Keratinocyte (primary cell): ENCODE results near the gene C10orf120. TPM values are rescaled to one million over a fixed set of nuclear protein-coding genes. Genes with fewer than 3 reads are reported as not detected.

ENCODE experiments used
- DNase-seq: peaks from one replicate; pipeline ENCODE4 v3.0.0-alpha.2; 2011; ENCODE audit warnings: low read depth, missing footprints, low spot score
- FAIRE-seq: peaks from 2 replicates; lab custom pipeline; 2011; peaks lifted over from hg19 to GRCh38; lab: Jason Lieb, UNC
- H2AFZ ChIP-seq: 2 replicates; pipeline ENCODE4 v1.6.0; 2012; ENCODE audit warnings: low read length, control low read depth, inconsistent platforms; ENCODE audit not compliant: control insufficient read depth
- H3K27ac ChIP-seq: 2 replicates; pipeline ENCODE4 v1.5.1; 2011; ENCODE audit warnings: low read length; ENCODE audit not compliant: control insufficient read depth, insufficient read depth
- H3K27me3 ChIP-seq: 3 replicates; pipeline ENCODE4 v1.6.0; 2011; ENCODE audit warnings: low read length; ENCODE audit not compliant: control insufficient read depth, insufficient read depth; ENCODE audit errors: extremely low read depth
- H3K36me3 ChIP-seq, 2 experiments: 2 replicates in 1 of 2; 3 replicates in 1 of 2; pipeline ENCODE4 v1.5.1; 2011; ENCODE audit warnings: low read length in 2 of 2, mild to moderate bottlenecking in 1 of 2; ENCODE audit not compliant: control insufficient read depth in 2 of 2, insufficient read depth in 2 of 2; ENCODE audit errors: extremely low read depth in 1 of 2
- H3K4me1 ChIP-seq: 3 replicates; pipeline ENCODE4 v1.5.1; 2011; ENCODE audit warnings: low read length; ENCODE audit not compliant: control insufficient read depth, insufficient read depth; ENCODE audit errors: extremely low read depth
- H3K4me2 ChIP-seq: 3 replicates; pipeline ENCODE4 v1.6.0; 2011; ENCODE audit warnings: low read depth, low read length; ENCODE audit not compliant: control insufficient read depth, insufficient read depth; ENCODE audit errors: extremely low read depth
- H3K4me3 ChIP-seq, 3 experiments: fragments of 200-600 bp in 1 of 3; sonication (generic) in 1 of 3; 2 replicates in 2 of 3; 3 replicates in 1 of 3; pipeline ENCODE4 v1.5.1; 2011 to 2016; ENCODE audit warnings: low read length in 3 of 3, mild to moderate bottlenecking in 3 of 3, control low read depth in 2 of 3, inconsistent platforms in 1 of 3, low read depth in 1 of 3, mixed read lengths in 1 of 3, mixed run types in 1 of 3, moderate library complexity in 1 of 3; ENCODE audit not compliant: control insufficient read depth in 2 of 3, insufficient read depth in 2 of 3; ENCODE audit errors: extremely low read depth in 1 of 3
- H3K79me2 ChIP-seq: 2 replicates; pipeline ENCODE4 v1.6.0; 2012; ENCODE audit warnings: low read length; ENCODE audit not compliant: control insufficient read depth, insufficient read depth
- H3K9ac ChIP-seq: 3 replicates; pipeline ENCODE4 v1.6.0; 2011; ENCODE audit warnings: low read length; ENCODE audit not compliant: control insufficient read depth, insufficient read depth; ENCODE audit errors: extremely low read depth
- H3K9me1 ChIP-seq: 3 replicates; pipeline ENCODE4 v1.6.0; 2011; ENCODE audit warnings: low read length; ENCODE audit not compliant: control insufficient read depth, insufficient read depth; ENCODE audit errors: extremely low read depth
- H3K9me3 ChIP-seq: 2 replicates; pipeline ENCODE4 v1.5.1; 2012; ENCODE audit warnings: low read depth, low read length; ENCODE audit not compliant: control insufficient read depth
- H4K20me1 ChIP-seq: 3 replicates; pipeline ENCODE4 v1.6.0; 2011; ENCODE audit warnings: low read length; ENCODE audit not compliant: control insufficient read depth, insufficient read depth; ENCODE audit errors: extremely low read depth
- CTCF ChIP-seq, 3 experiments: IDR thresholded peaks in 1 of 3; conservative IDR thresholded peaks in 1 of 3; optimal IDR thresholded peaks in 1 of 3; 2 replicates in 2 of 3; 3 replicates in 1 of 3; pipeline versions ENCODE3 to v1.5.1; 2011; ENCODE audit warnings: low read length in 3 of 3, mild to moderate bottlenecking in 3 of 3, moderate library complexity in 2 of 3, control low read depth in 1 of 3, inconsistent platforms in 1 of 3; ENCODE audit not compliant: insufficient read depth in 2 of 3; ENCODE audit errors: extremely low read depth in 1 of 3
- EZH2 ChIP-seq: IDR thresholded peaks from one replicate; pipeline ENCODE4 v1.6.1; 2012; ENCODE audit warnings: inconsistent platforms, mild to moderate bottlenecking, low read length, moderate library complexity
- dilution Hi-C: fragments of 300-500 bp; cut with MboI; formaldehyde crosslinking; loops from one replicate; pipeline ENCODE4 v1.7.0; 2020; ENCODE audit warnings: low sequenced_read_pairs; ENCODE audit not compliant: extremely low pct_ligation_motif_present
- polyA plus RNA-seq, 5 experiments: library from polyadenylated mRNA; depleted of rRNA in 3 of 5; stranded (reverse) in 3 of 5; stranded (forward) in 1 of 5; unstranded in 1 of 5; fragments of >200 nt; gene quantifications; 1 replicate in 1 of 5; 2 replicates in 3 of 5; 3 replicates in 1 of 5; pipeline versions ENCODE4 v1.2.1 to v1.2.3, GENCODE V29; 2011 to 2012; ENCODE audit warnings: missing spikeins in 2 of 5, low read depth in 1 of 5, low replicate concordance in 1 of 5

C10orf120 gene
- polyA plus RNA-seq, 1 donor (not counting 4 experiments of a cell fraction or from before 2014, with no cell fraction given) = not detected

GRCh38 chr10:122678266-122678665, 21.4 kb downstream of the C10orf120 start:
- H3K27ac ChIP-seq = no peak overlapping the region
- TF ChIP-seq CTCF (optimal IDR thresholded peaks at IDR 0.05 in 1 of 3, IDR thresholded peaks at IDR 0.05 in 1 of 3, conservative IDR thresholded peaks at IDR 0.05 in 1 of 3; ENCODE audit: extremely low read depth in 1 of 3, insufficient read depth in 2 of 3, low read length in 3 of 3) (no peak), EZH2 (no peak)
- dilution Hi-C loops = no loop called here
- H4K20me1 ChIP-seq = no peaks in the 10 kb centered on the region
- DNase-seq (no peak), FAIRE-seq (no peak)
- no peaks in the 10 kb centered on the region for H3K4me1 ChIP-seq
- H3K27me3 ChIP-seq = peaks cover 4% of the 10 kb centered on the region
- no peaks in the 10 kb centered on the region for H3K36me3 ChIP-seq
- no peaks in the 10 kb centered on the region for H3K9me3 ChIP-seq
- no peak overlapping the region for H2AFZ ChIP-seq
- H3K9me1 ChIP-seq = no peaks in the 10 kb centered on the region
- H3K4me2 ChIP-seq = no peak overlapping the region
- no peak overlapping the region for H3K4me3 ChIP-seq
- no peak overlapping the region for H3K9ac ChIP-seq
- no peaks in the 10 kb centered on the region for H3K79me2 ChIP-seq

- H3K79me2 ChIP-seq = no peaks in the 10 kb centered on the region
- H3K4me1 ChIP-seq = no peaks in the 10 kb centered on the region
- no peak overlapping the region for H3K4me3 ChIP-seq
- no peaks in the 10 kb centered on the region for H3K9me3 ChIP-seq
- no peak overlapping the region for H2AFZ ChIP-seq
- FAIRE-seq = no peak
- dilution Hi-C loops = no loop called here
- H3K36me3 ChIP-seq = no peaks in the 10 kb centered on the region
- no peak for TF ChIP-seq CTCF (optimal IDR thresholded peaks at IDR 0.05 in 1 of 3, IDR thresholded peaks at IDR 0.05 in 1 of 3, conservative IDR thresholded peaks at IDR 0.05 in 1 of 3; ENCODE audit: extremely low read depth in 1 of 3, insufficient read depth in 2 of 3, low read length in 3 of 3)
- no peak for TF ChIP-seq EZH2
- no peak overlapping the region for H3K27ac ChIP-seq
- no peak for DNase-seq
- H3K27me3 ChIP-seq = peaks cover 10% of the 10 kb centered on the region
- H3K9ac ChIP-seq = no peak overlapping the region
- H3K9me1 ChIP-seq = no peaks in the 10 kb centered on the region
- H4K20me1 ChIP-seq = no peaks in the 10 kb centered on the region
- H3K4me2 ChIP-seq = no peak overlapping the region
Observed at GRCh38 chr10:122675278-122675677, 24.4 kb downstream of the C10orf120 start.
